Neural progenitor cell (in vitro differentiated cells): ENCODE data around the gene ENTPD2.

Experiments used
- EZH2 ChIP-seq: fragments of 200-600 bp; sonication (generic); IDR thresholded peaks from 2 replicates; pipeline ENCODE4 v1.6.1; 2017; ENCODE audit warnings: antibody characterized with exemption, mild to moderate bottlenecking, moderate library complexity
- EZH2phosphoT487 ChIP-seq: fragments of 200-600 bp; sonication (generic); IDR thresholded peaks from 2 replicates; pipeline ENCODE4 v1.6.1; 2017; ENCODE audit warnings: antibody characterized with exemption
- TF ChIP-seq, protein P1 (sequence below): fragments of 200-600 bp; sonication (generic); IDR thresholded peaks from 2 replicates; pipeline ENCODE4 v1.5.1; 2017; ENCODE audit warnings: antibody characterized with exemption, mild to moderate bottlenecking

DNA sequence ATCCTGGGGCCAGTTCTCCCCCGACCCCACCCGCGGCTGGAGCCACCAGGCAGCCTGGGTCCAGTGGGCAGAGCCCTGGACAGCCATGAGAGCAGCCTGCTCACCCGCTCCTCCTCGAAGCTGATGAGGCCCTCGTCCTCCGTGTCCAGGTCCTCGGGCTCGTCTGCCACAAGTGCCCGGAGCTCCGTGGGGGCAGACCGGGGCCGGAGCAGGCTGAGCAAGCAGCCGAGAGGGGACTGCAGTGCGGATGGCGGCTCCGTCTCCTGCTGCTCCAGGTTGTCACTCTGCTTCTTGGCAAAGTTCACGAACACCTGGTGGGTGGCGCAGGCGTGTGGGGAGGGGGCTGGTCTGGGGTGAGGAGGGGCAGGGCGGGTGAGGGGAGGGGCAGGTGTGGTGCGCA lies 45.5 kb downstream of the ENTPD2 start:
- TF ChIP-seq, protein P1, sequence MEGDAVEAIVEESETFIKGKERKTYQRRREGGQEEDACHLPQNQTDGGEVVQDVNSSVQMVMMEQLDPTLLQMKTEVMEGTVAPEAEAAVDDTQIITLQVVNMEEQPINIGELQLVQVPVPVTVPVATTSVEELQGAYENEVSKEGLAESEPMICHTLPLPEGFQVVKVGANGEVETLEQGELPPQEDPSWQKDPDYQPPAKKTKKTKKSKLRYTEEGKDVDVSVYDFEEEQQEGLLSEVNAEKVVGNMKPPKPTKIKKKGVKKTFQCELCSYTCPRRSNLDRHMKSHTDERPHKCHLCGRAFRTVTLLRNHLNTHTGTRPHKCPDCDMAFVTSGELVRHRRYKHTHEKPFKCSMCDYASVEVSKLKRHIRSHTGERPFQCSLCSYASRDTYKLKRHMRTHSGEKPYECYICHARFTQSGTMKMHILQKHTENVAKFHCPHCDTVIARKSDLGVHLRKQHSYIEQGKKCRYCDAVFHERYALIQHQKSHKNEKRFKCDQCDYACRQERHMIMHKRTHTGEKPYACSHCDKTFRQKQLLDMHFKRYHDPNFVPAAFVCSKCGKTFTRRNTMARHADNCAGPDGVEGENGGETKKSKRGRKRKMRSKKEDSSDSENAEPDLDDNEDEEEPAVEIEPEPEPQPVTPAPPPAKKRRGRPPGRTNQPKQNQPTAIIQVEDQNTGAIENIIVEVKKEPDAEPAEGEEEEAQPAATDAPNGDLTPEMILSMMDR, result no peak
- no peak for TF ChIP-seq EZH2
- TF ChIP-seq EZH2phosphoT487, result no peak
